ENCODE measurements around the gene CIDEB.

DNA sequence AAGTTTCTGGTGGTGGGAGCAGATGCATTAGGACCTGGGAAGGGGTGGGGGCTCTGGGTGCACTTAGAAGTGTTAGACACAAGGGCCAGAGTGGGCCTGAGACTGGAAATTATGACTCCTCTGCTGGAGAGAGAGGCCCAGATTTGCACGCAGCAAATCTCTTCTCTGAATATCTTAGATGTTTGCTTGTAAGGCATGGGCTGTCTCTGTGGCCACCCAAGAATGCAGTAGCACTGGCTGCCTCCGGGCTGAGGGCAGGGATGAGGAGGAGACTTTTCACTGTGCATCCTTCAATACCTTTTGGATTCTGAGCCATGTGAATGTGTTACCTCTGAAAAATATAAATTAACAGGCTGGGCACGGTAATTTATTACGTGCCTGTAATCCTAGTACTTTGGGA is 22.4 kb downstream of the CIDEB start:
- TF ChIP-seq, protein P1, sequence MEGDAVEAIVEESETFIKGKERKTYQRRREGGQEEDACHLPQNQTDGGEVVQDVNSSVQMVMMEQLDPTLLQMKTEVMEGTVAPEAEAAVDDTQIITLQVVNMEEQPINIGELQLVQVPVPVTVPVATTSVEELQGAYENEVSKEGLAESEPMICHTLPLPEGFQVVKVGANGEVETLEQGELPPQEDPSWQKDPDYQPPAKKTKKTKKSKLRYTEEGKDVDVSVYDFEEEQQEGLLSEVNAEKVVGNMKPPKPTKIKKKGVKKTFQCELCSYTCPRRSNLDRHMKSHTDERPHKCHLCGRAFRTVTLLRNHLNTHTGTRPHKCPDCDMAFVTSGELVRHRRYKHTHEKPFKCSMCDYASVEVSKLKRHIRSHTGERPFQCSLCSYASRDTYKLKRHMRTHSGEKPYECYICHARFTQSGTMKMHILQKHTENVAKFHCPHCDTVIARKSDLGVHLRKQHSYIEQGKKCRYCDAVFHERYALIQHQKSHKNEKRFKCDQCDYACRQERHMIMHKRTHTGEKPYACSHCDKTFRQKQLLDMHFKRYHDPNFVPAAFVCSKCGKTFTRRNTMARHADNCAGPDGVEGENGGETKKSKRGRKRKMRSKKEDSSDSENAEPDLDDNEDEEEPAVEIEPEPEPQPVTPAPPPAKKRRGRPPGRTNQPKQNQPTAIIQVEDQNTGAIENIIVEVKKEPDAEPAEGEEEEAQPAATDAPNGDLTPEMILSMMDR (IDR thresholded peaks at IDR 0.05), result no peak
- TF ChIP-seq POLR2A (IDR thresholded peaks at IDR 0.05), result no peak
- no peak for TF ChIP-seq EP300 (IDR thresholded peaks at IDR 0.05)

All from tibial nerve (tissue), 4 donors.